HG03460 (cell line): ENCODE data around the gene TMPRSS12.
"Not testable (repeated sequence)": the region's sequence is repeated elsewhere in the genome, so short reads cannot be mapped to it uniquely, and the experiment has no call there.

ENCODE experiments used
- ATAC-seq: cut with Tn5 transposase; IDR thresholded peaks from one replicate; pipeline ENCODE4 v1.9.1; 2021; ENCODE audit not compliant: unreplicated experiment

The TMPRSS12 gene

DNA sequence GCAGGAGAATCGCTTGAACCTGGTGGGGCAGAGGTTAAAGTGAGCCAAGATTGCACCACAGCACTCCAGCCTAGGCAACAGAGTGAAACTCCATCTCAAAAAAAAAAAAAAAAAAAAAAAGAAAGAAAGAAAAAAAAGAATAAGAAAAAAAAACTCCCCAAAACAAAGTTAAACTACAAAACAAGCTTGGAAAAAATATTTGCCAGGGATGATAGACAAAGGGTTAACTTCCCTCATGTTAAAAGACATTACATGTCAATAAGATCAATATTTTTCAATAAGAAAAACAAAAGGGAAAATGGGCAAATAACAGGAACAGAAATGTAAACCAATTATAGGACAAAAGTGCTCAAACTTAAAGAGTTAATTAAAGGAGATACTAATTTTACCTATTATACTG, 83.2 kb downstream of the TMPRSS12 start:
- ATAC-seq, result no peak

DNA sequence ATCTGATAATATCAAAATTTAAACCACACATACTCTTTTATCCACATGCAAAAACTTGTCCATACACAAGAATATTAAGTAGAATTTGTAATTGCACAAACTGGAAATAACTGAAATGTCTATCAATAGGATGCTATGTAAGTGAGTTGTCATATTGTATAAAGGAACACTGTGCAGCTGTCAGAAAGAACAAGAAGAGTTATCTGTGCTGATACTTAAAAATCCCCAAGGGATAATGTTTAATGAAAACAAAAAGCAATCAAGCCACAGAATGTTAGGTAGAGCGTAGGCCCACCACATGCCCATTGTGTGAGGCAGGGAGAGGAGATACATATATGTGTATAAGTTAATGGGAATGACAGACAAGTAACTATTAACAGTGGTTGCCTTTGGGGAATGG, 83.7 kb downstream of the TMPRSS12 start:
- ATAC-seq, result no peak

DNA sequence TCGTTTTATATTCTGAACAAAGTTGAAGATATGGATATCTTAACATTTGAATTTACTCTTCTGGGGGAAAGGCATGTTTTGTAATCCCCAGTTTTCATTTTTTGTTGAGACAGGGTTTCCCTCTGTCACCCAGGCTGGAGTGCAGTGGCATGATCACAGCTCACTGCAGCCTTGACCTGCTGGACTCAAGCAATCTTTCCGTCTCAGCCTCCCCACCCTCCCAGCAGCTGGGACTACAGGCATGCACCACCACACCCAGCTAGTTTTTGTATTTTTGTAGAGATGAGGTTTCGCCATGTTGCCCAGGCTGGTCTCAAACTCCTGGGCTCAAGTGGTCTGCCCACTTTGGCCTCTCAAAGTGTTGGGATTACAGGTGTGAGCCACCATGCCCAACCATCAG, 84.2 kb downstream of the TMPRSS12 start:
- not testable (repeated sequence) for ATAC-seq

DNA sequence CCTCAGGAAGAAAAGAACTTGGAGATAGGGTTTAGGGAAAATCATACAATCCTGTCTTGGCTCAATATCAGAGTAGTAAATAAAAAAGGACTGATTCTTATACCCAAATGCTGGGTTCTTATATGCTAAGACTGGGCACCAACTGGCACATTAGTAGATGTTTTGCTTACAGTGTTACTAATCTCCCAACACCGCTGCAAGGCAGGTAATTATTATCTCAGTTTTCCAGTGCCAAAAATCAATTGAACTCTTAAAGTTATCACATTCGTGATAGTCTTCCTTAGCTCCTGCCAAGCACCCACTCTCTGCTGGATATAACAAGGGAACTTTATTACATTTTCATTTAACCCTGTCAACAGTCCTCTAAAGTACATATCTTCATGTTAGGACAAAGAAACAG, 84.6 kb downstream of the TMPRSS12 start:
- ATAC-seq, result no peak

DNA sequence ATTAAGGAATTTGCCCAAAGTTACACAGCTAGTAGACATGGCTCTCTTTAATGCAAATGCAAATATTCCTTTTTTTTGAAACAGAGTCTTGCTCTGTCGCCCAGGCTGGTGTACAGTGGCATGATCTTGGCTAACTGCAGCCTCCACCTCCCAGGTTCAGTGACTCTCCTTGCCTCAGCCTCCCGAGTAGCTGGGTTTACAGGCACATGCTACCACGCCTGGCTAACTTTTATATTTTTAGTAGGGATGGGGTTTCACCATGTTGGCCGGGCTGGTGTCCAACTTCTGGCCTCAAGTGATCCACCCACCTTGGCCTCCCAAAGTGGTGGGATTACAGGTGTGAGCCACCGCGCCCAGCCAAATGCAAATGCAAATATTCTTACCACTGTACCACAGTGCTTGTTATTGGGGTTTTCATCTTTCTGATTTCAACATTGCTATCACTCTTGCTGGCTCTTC, 85.1 kb downstream of the TMPRSS12 start:
- ATAC-seq, result no peak

DNA sequence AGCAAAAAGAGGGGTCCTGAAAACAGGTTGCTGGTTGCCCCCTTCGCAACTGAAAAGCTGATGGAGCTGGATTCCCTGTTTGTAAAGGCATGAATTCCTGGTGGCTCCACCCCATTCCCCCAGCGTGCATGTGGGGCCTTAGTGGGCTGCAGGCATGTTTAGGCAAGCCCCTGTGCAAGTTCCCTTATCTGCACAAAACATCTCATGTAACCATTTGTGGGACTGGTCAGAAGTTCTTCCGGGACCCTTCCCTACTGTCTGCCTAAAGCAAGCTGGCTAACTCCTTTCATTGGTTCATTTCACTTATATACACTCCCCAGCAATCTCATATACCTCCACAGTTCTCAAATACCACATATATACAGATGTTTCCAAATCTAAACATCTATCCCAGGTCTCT, 85.7 kb downstream of the TMPRSS12 start:
- ATAC-seq, result no peak

DNA sequence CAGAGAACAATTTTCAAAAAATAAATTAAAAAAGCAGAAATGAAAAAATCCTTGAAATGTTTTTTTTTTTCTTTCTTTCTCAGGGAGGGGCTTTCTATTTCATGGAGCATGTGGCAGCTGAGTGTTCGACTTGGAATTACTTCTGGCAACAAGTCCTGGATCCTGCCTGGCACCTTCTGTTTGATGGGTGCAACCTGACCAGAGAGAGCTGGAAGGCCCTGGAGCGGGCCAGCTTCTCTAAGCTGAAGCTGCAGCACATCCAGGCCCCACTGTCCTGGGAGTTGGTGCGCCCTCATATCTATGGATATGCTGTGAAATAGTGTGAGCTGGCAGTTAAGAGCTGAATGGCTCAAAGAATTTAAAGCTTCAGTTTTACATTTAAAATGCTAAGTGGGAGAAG, 87.1 kb downstream of the TMPRSS12 start:
- ATAC-seq, result no peak

DNA sequence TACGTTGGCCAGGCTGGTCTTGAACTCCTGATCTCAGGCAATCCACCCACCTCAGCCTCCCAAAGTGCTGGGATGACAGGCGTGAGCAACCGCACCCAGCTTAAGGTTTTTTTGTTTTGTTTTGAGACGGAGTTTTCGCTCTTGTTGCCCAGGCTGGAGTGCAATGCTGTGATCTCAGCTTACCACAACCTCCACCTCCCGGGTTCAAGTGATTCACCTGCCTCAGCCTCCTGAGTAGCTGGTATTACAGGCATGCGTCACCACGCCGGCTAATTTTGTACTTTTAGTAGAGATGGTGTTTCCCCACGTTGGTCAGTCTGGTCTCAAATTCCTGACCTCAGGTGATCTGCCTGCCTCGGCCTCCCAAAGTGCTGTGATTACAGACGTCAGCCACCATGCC, 87.8 kb downstream of the TMPRSS12 start:
- ATAC-seq, result not testable (repeated sequence)

DNA sequence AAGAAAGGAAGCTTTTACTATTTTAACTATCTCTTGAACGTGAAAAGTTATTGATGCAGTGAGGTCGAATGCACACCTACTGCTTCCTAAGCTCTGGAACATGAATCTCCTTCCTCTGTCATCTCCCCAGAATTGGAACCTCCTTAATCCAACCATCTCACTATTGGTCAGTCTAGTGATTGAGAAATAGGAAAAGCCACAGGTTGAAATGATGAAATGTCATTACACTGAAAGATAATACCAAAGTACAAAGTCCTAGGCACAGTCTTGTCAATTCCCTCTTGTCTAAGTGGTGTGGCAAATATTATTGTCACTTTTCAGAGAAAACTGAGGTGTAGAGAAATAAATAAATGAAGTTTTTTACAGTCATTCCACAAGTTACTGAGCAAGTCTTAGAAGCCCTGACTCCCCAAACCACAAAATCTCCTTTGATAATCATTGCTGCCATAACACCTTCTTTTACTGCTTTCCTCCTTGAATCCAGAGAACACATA, 90.1 kb downstream of the TMPRSS12 start:
- no peak for ATAC-seq

DNA sequence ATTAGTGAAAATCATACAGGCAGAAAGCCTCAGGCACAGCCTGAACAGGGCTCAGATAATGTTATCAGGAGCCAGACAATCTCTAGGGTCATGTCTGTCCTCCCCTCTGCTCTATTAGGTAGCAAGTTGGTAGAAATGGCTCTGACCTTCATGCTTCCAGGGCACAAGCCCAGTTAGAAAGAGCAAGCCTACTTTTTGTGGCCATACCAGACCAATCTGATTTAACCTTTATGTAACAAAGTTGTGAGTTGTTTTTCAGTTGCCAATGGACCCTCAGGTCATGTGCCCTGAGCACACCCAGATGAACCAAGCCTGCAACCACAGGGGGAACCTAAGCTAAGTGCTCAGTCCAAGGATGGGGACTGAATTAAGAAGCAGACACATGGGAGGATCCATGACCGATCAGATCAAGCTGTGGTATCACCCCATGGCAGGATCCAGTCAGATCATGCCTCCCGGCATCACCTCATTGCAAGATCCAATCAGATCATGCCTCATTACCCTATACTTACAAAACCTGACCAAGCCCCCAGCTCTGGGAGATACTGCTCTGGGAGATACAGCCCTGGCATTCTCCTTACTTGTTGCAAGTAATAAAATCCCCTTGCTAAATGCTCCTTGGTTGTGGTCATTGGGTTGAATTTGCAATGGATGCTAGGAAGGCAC, 90.9 kb downstream of the TMPRSS12 start:
- ATAC-seq, result no peak

DNA sequence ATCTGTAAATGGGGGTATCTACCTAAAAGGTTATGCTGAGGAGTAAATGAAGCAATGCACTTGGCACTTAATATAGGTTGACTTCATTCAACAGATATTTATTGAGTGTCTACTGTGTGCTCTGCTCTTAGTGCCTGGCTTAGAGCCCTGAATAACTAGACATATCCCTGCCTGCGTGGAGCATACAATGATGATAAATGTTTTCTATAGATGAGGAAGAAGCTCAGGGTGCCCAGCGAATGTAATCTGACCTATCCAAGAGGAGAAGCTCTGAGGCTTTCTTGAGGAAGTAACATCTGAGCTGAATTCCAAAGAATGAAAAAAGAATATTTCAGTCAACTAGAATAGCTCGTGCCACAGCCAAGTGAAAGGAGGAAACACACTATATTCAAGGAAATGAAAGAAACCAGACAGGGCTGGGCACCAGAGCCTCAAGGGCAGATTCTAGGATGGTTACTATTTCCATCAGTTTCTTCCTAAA, 91.7 kb downstream of the TMPRSS12 start:
- no peak for ATAC-seq

DNA sequence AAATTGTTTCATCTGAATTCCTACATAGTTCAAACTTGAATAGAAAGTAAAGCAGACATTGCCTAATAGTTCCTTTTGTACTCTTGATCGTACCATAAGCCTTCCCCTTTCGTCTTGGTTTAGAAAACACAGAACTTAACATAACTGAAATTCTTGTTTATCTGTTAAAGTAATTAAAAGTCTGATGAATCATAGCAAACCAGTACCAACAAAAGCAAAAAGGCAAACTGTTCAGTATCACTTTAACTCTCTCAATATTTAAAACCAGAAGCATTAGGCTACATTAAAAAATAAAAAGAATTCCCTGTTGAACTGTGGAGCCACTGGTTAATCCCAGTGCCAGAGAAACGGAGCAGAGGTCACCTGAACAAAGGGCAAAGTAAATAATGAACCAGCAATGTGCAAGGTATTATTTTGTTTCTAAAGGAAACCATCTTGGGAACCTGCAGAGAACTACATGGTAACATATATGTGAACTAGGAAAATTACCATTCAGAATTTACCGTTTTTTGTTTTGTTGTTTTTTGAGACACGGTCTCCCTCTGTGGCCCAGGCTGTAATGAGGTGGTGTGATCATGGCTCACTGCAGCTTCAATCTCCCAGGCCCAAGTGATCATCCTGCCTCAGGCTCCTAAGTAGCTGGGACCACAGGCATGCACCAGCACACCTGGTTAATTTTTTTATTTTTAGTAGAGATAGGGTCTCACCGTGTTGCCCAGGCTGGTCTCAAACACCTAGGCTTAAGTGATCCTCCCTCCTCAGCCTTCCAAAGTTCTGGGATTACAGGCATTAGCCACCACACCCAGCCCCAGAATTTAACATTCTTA, 92.5 kb downstream of the TMPRSS12 start:
- no peak for ATAC-seq

DNA sequence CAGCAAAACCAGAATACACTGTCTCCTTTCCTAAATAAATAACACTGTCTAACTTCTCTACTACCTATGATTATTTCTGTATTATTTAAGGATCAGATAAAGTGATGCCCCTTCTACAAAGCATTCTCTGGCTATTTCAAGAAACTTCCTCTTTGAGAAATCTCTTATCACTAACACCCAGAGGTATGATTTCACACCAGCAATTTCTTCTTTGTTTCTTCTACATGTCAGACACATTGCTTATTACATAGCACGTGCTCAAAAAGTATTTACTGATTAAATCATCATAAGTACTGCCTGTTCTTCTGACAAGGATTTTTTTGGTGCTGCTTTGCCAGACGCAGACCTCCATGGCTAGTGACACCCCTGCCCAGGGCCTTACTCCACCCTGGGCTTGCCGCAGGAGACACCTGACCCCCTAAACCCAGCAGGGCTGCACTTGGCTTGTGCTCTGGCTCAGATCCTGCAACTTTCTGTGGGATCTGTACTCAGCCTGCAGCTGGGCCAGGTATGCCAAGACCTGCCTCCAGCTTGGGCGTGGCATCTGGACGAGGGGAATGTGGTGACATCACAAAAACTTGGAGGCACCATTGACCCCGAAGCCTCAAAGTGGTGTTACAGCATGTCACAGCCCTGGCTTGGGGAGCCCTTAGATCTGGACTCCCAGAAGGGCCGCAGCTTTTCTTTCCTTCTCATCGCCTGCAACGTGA, 94.2 kb downstream of the TMPRSS12 start:
- ATAC-seq, result no peak
